Neural progenitor cell (in vitro differentiated cells): Measurements from ENCODE around the gene FRAS1.

Experiments used
- EZH2phosphoT487 ChIP-seq: fragments of 200-600 bp; sonication (generic); IDR thresholded peaks from 2 replicates; pipeline ENCODE4 v1.6.1; 2017; ENCODE audit warnings: antibody characterized with exemption
- TF ChIP-seq, protein P1 (sequence below): fragments of 200-600 bp; sonication (generic); IDR thresholded peaks from 2 replicates; pipeline ENCODE4 v1.5.1; 2017; ENCODE audit warnings: antibody characterized with exemption, mild to moderate bottlenecking

DNA sequence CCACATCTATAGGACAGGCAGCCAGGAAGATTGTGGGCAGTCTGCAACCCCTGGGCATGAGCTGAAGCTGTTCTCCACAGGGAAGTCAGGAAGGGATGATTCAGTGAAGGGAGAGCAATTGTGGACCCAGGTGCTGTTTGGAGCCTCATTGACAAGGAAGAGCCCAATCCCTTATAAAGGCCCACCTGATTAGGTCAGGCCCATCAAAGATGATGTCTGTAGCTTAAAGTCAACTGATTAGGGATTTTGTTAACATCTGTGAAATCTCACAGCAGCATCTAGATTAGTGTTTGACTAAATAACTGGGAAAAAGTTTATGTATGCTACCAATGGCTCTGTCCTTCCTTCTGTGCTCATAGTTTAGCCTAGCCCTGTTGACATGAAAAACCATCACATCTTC lies 127.5 kb downstream of the FRAS1 start:
- TF ChIP-seq, protein P1, sequence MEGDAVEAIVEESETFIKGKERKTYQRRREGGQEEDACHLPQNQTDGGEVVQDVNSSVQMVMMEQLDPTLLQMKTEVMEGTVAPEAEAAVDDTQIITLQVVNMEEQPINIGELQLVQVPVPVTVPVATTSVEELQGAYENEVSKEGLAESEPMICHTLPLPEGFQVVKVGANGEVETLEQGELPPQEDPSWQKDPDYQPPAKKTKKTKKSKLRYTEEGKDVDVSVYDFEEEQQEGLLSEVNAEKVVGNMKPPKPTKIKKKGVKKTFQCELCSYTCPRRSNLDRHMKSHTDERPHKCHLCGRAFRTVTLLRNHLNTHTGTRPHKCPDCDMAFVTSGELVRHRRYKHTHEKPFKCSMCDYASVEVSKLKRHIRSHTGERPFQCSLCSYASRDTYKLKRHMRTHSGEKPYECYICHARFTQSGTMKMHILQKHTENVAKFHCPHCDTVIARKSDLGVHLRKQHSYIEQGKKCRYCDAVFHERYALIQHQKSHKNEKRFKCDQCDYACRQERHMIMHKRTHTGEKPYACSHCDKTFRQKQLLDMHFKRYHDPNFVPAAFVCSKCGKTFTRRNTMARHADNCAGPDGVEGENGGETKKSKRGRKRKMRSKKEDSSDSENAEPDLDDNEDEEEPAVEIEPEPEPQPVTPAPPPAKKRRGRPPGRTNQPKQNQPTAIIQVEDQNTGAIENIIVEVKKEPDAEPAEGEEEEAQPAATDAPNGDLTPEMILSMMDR = no peak
- no peak for TF ChIP-seq EZH2phosphoT487
